ENCODE data around the gene FAM120A.

The FAM120A gene

DNA sequence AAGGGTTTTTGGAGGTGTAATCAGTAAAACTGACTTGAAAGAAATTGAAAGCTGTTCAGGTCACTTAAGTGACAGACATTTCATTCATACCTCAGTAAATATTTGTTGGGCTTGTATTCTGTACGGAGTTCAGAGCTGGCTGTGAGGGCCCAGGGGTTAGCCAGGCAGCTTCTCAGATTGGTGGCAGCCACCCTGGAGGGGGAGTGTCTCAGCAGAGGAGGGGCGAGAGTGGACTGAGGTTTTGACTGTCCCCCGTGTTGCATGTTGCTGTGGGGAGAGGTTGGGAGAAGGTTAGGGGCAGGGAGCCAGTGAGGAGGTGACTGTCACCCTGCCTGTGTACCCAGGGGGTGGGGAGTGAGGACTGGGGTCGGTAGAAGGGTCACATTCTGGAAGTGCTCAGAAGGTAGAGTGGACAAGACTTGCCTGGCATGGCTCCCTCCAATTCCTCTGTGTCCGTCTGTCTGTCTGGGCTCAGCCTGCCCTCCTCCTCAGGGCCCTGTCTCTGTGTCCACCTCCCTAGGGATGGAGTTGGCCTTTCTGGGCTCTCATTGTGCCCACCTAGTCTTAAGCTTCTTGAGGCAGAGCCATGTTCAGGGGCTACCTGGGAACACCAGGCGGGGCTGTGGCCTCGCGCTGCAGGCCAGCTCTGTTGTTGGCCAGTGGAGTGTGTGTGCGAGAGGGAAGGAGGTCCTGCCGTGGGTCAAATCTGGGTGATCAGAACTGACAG, 129.3 kb downstream of the FAM120A start:
- TF ChIP-seq GATA1 (IDR thresholded peaks at IDR 0.05; ENCODE audit: low read depth, low read length) (no peak), POLR2A (IDR thresholded peaks at IDR 0.05; ENCODE audit: low read length) (no peak)

GRCh38 chr9:93582115-93582514, 130.6 kb downstream of the FAM120A start:
- TF ChIP-seq GATA1 (IDR thresholded peaks at IDR 0.05; ENCODE audit: low read depth, low read length) (no peak), POLR2A (IDR thresholded peaks at IDR 0.05; ENCODE audit: low read length) (no peak)
- no peak for DNase-seq

More for the DNA sequence above, 129.3 kb downstream of the FAM120A start:
- no peak for DNase-seq

GRCh38 chr9:93582550-93582949, 131.1 kb downstream of the FAM120A start:
- TF ChIP-seq GATA1 (IDR thresholded peaks at IDR 0.05; ENCODE audit: low read depth, low read length) = no peak
- no peak for TF ChIP-seq POLR2A (IDR thresholded peaks at IDR 0.05; ENCODE audit: low read length)
- no peak for DNase-seq

GRCh38 chr9:93585259-93585658, 133.8 kb downstream of the FAM120A start:
- TF ChIP-seq GATA1 (IDR thresholded peaks at IDR 0.05; ENCODE audit: low read depth, low read length) = no peak
- no peak for TF ChIP-seq POLR2A (IDR thresholded peaks at IDR 0.05; ENCODE audit: low read length)
- DNase-seq = no peak

DNA sequence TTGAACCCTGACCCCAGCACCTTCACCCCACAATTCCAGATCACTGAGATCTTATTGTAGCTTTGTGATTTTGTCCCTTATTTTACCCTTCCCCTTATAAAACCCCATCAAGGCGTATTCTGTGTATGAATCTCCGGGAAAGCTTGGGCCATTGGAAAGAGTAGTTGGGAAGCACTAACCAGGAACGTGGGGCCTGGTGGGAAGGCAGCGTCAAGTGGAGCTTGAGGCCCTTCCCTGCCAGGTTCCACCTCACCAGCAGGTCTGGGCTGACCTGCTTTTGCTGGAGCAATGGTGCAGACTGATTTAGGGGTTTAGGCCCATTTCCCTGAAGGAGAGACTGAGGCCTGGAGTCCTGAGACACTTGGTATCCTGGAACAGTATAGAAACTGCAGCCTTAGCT, 134.2 kb downstream of the FAM120A start:
- DNase-seq = no peak

DNA sequence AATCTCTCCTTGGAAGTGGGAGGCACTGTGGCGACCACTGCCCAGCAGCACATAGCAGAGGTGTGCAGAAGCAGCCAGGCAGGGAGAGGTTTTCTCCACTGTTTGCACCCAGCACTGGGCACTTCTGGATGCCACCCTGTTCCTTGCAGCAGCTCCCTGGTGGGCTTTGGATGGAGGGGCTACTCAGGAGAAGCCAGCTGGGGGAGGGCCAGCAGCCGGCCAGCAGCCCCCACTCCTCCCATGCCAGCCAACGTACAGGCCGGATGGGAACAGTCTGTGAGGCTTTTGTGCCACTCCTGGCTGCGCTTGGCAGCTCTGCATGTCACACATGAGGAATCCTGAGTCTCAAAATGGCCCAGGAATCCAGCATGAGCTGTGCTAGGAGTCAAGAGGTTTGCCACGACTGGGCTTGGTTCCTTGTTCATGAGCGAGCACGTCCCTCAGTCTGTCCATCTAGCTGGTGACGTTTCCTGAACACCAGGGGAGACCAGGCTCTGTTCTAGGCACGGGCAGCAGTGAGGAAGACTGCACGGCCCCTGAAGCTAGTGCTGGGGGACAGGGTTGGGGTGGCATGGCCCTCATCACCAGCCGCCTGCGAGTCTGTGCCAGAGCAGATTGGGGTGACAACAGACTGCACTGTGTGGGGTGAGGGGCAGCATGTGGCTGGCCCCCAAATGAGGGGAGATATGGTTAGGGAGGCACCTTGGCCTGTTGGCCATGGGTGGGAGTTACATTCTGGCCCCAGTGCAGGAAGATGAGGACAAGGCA, 135.0 kb downstream of the FAM120A start:
- TF ChIP-seq GATA1 (IDR thresholded peaks at IDR 0.05; ENCODE audit: low read depth, low read length) (no peak), POLR2A (IDR thresholded peaks at IDR 0.05; ENCODE audit: low read length) (no peak)
- no peak for DNase-seq

More for the DNA sequence above, 134.2 kb downstream of the FAM120A start:
- TF ChIP-seq GATA1 (IDR thresholded peaks at IDR 0.05; ENCODE audit: low read depth, low read length) (no peak), POLR2A (IDR thresholded peaks at IDR 0.05; ENCODE audit: low read length) (no peak)

GRCh38 chr9:93587284-93587650, 135.8 kb downstream of the FAM120A start:
- TF ChIP-seq GATA1 (IDR thresholded peaks at IDR 0.05; ENCODE audit: low read depth, low read length) (no peak), POLR2A (IDR thresholded peaks at IDR 0.05; ENCODE audit: low read length) (no peak)
- DNase-seq = no peak

DNA sequence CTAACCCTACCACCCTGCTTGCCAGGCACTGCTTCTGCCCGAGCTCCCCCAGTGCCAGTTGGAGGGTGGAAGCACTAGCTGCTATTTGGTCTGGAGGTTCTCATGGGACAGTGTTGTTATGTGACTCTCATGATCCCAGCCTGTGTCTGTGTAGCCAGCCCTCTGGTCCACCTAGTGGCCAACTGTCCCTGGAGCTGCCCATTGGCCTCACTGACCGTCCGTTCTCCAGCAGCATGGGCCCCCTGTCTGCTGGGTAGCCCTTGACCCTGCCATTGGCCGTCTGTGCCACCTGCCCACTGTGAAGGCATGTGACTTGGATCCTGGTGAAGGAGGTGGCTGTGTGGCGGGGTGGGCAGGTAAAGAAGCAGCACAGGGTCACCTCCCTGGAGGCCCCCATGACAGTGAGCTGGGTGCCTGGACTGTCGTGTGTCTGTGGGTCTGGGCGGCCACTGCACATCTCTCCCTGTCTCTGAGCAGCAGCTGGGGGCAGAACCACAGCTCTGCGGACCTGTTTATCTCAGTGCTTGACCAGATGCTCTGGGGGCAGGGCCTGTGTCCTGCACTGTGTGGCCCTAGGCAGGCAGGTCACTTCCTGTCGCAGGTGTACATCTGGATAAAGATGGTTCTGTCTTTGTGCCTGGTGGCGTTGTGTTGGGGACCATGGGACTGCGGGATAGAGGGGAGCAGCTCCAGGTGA, 136.3 kb downstream of the FAM120A start:
- TF ChIP-seq GATA1 (IDR thresholded peaks at IDR 0.05; ENCODE audit: low read depth, low read length) (no peak), POLR2A (IDR thresholded peaks at IDR 0.05; ENCODE audit: low read length) (no peak)
- DNase-seq = no peak

DNA sequence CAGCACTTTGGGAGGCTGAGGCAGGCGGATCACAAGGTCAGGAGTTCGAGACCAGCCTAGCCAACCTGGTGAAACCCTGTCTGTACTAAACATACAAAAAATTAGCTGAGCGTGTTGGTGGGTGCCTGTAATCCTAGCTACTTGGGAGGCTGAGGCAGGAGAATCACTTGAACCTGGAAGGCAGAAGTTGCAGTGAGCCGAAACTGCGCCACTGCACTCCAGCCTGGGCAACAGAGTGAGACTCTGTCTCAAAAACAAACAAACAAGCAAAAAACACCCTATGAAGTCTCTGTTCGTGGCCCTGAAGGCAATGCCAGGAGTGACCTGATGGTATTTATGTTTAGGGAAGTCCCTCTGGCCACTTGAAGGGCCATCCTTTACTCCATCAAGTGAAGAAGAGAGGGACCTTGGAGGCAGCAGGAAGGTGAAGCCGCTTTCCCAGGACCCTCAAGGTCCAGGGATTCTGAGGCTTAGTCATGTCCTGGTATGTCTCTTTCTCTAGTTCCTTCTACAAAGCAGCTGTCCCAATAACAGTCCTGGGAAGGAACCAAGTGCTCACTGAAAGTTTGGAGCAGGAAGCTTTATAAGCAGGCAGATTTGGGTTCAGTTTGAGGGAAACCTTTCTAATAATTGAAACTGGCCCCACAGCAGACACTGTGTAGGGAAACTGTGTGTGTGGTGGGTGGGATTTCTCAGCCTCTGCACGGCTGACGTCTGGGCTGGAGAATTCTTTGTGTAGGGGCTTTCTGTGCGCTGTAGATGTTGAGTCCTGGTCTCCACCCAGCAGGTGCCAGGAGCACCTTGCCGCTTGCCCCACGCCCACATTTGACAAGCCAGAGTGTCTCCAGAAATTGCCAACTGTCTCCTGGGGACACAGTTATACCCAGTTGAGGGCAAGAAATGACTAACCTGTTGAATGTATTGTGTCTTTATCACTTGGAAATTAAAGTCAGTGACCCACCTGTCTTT, 137.4 kb downstream of the FAM120A start:
- no peak for TF ChIP-seq GATA1 (IDR thresholded peaks at IDR 0.05; ENCODE audit: low read depth, low read length)
- no peak for TF ChIP-seq POLR2A (IDR thresholded peaks at IDR 0.05; ENCODE audit: low read length)
- no peak for DNase-seq

- no peak for DNase-seq
- TF ChIP-seq POLR2A (IDR thresholded peaks at IDR 0.05; ENCODE audit: low read length) (no peak), GATA1 (IDR thresholded peaks at IDR 0.05; ENCODE audit: low read depth, low read length) (no peak)
Observed at GRCh38 chr9:93589688-93590087, 138.2 kb downstream of the FAM120A start.

- TF ChIP-seq POLR2A (IDR thresholded peaks at IDR 0.05; ENCODE audit: low read length) = no peak
- no peak for TF ChIP-seq GATA1 (IDR thresholded peaks at IDR 0.05; ENCODE audit: low read depth, low read length)
- DNase-seq = no peak
Observed at GRCh38 chr9:93590609-93591234, 139.2 kb downstream of the FAM120A start.

- TF ChIP-seq POLR2A (IDR thresholded peaks at IDR 0.05; ENCODE audit: low read length) (no peak), GATA1 (IDR thresholded peaks at IDR 0.05; ENCODE audit: low read depth, low read length) (no peak)
- DNase-seq = no peak
Observed at GRCh38 chr9:93591301-93592007, 140.0 kb downstream of the FAM120A start.
